Activated CD4-positive, CD25-positive, alpha-beta regulatory T cell treated with anti-CD3 and anti-CD28 coated beads, Interleukin-2, amount 50 U/mL, for 72 hours (primary cell): ENCODE measurements around the gene RHBDL2.
"Not testable (repeated sequence)": the region's sequence is repeated elsewhere in the genome, so short reads cannot be mapped to it uniquely, and the experiment has no call there.

ENCODE experiments used
- DNase-seq: peaks from one replicate; pipeline ENCODE4 v3.0.0; 2021

Gene RHBDL2

DNA sequence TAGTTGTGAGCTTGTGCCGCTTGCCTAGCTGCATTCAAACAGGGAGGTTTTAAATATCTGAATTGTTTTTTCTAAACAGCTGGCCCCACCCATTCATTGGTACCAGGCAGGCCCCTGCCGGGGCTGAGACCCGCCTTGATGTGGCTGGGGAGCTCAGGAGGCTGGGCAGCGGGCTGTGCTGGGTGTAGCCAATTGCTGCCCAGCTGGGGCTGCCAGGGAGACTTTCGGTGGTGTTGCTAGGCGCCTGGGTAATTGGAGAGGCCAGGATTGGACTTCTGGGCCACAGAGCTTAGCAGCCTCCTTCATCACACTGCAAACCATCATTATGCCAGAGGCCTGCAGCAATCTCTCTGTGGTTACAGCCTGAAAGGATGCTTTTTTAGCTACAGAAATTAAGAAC is 12.2 kb downstream of the RHBDL2 start:
- DNase-seq, result no peak

DNA sequence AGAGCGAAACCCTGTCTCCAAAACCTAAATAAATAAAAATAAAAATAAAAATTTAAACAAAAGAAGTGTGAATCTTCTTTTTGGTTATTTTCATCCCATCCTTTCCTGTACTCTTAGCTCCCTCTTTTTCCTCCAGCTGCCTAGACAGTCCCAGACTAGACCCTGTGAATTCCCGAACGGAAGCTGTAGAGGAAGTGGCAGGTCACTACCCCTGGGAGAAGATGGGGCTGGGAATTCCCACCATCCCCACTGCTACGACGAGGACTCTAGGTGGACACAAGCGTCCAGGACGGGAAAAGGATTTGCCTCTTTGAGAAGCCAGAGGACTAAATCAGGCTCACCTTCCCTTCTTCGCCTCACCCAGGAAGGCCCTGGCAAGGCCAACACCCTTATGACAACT is 12.6 kb downstream of the RHBDL2 start:
- no peak for DNase-seq

DNA sequence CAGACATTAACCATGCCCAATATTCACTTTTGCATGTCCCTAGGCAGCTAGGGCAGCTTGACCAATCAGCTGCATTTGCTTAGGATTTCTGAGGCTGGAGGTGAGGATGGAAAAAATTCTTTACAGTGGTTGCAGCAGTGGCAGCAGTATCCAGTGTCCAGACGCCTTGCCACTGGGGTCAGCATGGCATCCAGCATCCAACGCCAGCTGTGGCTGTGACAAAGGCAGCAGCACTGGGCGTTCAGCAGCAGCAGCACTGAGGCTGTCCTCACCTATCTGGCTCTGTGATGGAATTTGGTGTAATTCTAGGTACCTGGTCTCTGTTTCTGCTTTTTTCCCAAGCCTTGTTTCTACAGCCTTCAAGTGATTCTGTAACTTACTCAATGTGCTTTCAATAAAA is 15.5 kb downstream of the RHBDL2 start:
- no peak for DNase-seq

- DNase-seq, result no peak
Measured at GRCh38 chr1:38925391-38925790, 16.2 kb downstream of the RHBDL2 start.

DNA sequence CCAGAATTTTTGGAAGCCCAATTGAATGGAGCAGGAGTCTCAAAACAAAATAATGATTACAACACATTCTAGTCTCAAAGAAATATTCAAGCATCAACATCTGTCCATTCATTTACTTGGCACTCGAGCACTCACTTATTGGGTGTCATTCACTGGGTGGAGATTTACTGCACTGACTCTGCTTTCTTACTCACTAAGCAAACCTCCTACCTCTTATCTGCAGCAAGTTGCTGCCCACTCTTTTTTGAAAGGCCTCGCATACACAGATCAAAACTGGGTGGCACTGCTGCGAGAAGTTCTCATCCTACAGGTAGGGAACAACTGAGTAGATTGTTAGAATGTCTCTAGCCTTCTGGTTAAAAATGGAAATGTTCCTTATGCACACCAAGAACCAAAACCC is 18.0 kb downstream of the RHBDL2 start:
- no peak for DNase-seq

DNA sequence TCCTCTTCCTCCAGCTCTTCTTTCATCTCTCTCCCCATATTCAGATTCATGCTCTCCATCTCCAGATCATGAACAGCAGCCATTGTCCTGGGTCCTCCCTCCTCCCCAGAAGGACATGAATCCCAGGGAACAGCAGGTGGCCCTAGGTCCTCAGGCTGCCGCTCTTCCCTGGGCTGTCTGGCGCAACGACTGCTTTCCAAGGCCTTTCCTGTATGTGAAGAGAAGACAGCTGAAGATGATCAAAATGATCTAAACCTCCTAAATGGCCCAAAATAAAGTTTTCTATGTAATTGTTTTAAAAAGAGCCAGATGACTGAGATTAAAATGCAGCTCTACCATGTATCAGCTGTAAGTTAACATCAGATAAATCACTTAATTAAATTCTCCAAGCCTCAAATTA is 22.5 kb downstream of the RHBDL2 start:
- DNase-seq, result no peak

DNA sequence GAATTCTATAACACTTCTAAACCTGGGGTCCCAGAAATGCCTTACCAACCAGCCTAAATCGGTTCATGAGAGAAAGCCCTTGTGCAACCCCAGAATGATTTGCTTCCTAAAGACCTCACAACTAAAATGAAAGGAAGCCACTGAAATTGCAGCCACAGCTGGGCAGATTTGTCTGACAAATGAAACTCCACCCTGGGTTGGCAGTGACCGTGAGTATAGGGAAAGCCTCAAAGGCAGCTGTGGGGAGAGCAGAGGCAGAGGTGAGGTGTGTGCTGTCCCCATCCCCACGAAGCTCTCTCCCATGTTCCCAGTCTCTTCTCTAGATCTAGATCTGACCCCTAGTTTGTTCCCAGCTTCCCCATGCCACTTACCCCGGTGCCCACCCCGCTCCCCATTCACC is 23.1 kb downstream of the RHBDL2 start:
- DNase-seq, result no peak

DNA sequence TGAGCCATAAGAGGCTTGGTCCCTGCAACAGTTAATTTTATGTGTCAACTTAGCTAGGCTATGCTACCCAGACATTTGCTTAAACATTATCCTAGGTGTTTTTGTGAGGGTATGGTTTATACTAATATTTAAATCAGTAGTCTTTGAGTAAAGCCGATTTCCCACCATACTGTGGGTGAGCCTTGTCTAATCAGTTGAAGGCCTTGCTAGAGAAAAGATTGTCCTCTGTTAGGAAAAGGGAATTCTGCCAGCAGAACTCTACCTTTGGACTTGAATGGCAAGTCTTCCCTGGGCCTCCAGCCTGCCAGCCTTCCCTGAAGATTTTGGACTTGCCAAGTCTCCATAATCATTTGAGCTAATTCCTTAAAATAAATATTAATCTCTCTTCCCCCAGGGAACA is 23.9 kb downstream of the RHBDL2 start:
- no peak for DNase-seq

- no peak for DNase-seq
Measured at GRCh38 chr1:38917337-38917736, 24.3 kb downstream of the RHBDL2 start.

- no peak for DNase-seq
Measured at GRCh38 chr1:38915352-38915948, 26.2 kb downstream of the RHBDL2 start.

- not testable (repeated sequence) for DNase-seq
Measured at GRCh38 chr1:38914908-38915307, 26.7 kb downstream of the RHBDL2 start.

DNA sequence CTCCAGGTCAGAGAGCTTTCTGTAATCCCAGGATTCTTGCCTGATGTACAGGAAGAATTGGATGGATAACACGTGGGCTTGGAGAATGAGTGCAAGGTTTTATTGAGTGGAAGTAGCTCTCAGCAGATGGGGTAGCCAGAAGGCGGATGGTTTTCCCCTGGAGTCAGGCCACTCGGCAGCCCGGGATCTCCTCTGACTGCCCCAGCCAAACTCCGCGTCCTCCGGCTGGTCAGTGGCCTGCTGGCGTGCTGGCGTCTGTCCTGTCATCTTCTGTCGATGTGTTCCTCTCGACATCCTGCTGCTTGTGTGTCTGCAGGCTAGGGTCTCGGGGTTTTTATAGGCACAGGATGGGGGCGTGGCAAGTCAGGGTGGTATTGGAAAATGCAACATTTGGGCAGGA is 32.8 kb downstream of the RHBDL2 start:
- no peak for DNase-seq

- no peak for DNase-seq
Measured at GRCh38 chr1:38905985-38906384, 35.6 kb downstream of the RHBDL2 start.

DNA sequence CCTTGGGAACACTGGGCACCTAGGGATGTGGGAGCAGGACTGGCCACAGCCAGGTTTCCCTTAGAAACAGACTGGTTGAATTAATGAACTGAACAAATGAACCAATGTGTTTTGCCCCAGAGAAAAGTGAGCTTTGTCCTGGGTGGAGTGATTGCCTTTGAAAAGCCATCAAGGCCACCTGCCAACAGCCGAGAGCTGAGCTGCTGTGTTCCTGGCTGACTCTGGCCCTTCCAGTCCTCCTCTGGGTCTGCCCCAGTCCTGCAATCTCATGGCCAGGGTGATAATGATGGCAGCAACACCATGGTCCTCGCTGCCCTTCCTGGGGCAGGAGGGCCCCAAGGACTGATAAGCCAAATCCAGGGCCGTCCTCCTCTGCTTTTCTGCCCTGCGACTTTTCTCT is 42.1 kb downstream of the RHBDL2 start:
- DNase-seq, result no peak

- no peak for DNase-seq
Measured at GRCh38 chr1:38898653-38899230, 42.9 kb downstream of the RHBDL2 start.

DNA sequence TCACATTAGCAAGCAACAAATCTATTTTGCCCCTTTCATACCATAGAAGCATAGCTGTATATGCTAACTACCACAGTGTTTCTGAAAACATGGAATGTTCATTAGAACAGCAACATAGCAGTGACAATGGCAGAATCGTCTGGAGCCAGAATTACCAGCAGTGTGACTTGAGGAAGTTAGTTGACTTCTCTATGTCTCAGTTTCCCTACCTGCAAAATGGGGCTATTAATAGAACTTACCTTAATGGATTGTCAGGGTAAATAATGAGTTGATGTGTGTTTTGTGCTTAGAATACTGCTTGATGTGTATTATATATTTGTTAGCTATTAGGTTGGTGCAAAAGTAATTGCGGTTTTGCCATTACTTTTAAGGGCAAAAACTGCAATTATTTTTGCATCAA is 45.5 kb downstream of the RHBDL2 start:
- DNase-seq, result no peak

DNA sequence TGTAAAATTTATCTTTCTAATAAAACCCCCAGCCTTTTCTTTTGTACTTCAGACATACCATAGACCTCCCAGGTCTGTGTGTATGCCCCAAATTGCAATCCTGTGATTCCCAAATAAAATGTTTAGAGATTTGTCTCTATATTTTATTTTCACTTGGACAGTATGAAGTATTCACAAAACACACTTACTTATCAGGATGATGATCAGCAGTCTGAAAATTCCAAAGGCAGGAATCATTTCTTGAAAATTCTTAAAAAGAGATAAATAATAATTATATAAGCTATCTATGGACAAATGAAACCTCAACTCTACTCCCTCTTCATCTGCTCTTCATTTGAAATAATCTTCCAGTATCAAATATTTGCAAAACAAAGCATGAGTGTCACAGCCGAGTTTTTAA is 48.7 kb downstream of the RHBDL2 start:
- DNase-seq, result no peak

DNA sequence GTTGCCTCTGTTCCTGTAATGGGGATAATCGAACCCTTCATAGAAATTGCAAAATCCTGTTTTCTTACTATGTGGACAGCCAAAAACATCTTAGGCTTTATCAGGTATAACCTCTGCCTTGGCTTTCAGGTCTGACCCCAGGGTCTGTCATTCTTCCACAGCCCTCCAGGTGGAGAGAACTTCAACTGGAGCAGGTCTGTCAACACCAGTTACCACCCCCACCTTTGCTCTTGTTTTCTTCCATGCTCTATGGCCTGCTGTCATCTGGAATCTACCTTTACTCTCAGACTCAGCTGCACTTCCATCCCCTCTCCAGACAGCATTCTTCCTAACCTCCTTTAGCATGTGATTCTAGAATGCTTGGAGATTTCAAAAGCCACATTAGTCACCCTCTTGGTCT is 49.9 kb downstream of the RHBDL2 start:
- DNase-seq, result no peak

DNA sequence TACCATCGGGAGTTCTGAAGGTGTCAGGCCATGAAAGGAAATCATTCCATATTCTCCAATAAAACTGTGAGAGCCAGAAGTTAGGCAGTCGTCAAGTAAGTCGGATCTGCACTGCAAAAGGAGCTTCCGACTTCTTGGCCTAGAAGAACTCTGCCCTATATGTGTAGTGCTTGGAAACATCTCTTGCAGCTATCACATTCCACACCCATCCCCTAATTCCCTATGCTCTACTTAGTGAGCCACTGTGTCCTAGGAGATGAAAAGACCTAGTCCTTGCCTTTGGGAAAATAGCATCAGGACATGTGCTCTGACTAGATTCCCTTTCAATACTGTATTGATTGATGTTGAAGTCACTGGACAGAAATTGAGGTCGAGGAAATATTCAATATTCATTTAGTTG is 52.0 kb downstream of the RHBDL2 start:
- no peak for DNase-seq

- no peak for DNase-seq
Measured at GRCh38 chr1:38888423-38889333, 53.0 kb downstream of the RHBDL2 start.

DNA sequence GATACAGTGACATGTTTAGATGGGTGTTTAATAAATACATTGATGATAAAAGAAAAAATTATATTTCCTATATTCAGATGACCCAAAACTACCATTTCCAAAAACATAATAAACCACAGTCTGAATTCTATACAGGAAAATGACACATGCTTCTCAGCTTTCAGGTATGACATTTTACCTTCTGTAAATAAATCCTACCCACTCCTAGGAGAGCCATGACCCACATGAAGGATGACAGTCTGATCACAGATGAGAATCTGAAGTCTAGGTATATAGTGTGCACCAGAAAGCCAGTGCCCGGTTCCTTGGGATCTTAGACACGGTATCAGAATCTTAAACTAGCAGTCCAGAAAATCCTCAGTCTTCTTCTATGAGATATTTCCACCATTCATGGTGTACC is 56.5 kb downstream of the RHBDL2 start:
- no peak for DNase-seq

- no peak for DNase-seq
Measured at GRCh38 chr1:38881487-38881886, 60.1 kb downstream of the RHBDL2 start, which contains the start of gene GJA9. TSS of gene GJA9 (minus strand) at chr1:38881587. CDS start at chr1:38876098, 5,489 bp downstream.

DNA sequence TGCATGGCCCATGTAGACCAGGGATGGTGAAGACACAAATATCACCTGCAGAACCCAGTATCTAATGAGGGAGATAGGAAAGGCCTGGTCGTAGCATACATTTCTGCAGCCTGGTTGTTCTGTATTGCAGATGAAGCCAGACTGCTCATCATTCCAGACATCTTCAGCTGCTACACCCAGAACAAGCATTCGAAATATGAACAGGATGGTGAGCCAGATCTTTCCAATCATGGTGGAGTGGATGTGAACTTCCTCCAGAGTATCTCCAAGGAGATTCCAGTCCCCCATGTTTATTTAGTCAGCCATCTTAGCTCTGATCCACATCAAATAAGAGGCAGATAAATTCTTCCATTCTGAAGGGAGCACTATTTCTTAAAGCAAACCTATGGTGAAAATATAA is 65.8 kb downstream of the RHBDL2 start:
- no peak for DNase-seq
